Astrocyte (in vitro differentiated cells and primary cell): Measurements from ENCODE around the gene TEX22. TPM values are rescaled to one million over a fixed set of nuclear protein-coding genes. Genes with fewer than 3 reads are reported as not detected.

ENCODE experiments used
- DNase-seq: peaks from one replicate; pipeline ENCODE4 v3.0.0-alpha.2; 2010; ENCODE audit warnings: low read depth
- FAIRE-seq: peaks from 2 replicates; lab custom pipeline; 2011; peaks lifted over from hg19 to GRCh38; lab: Jason Lieb, UNC
- H2AFZ ChIP-seq: 2 replicates; pipeline ENCODE4 v1.6.0; 2012; ENCODE audit warnings: low read depth, low read length, inconsistent platforms
- H3K27ac ChIP-seq: 2 replicates; pipeline ENCODE4 v1.5.1; 2011; ENCODE audit warnings: low read depth, low read length, inconsistent platforms
- H3K27me3 ChIP-seq: 2 replicates; pipeline ENCODE4 v1.6.0; 2011; ENCODE audit warnings: low read length, inconsistent platforms; ENCODE audit not compliant: insufficient read depth
- H3K36me3 ChIP-seq: 2 replicates; pipeline ENCODE4 v1.5.1; 2011; ENCODE audit warnings: low read length, inconsistent platforms; ENCODE audit not compliant: insufficient read depth
- H3K4me1 ChIP-seq: 2 replicates; pipeline ENCODE4 v1.5.1; 2011; ENCODE audit warnings: low read length, inconsistent platforms; ENCODE audit not compliant: insufficient read depth
- H3K4me2 ChIP-seq: 2 replicates; pipeline ENCODE4 v1.6.0; 2012; ENCODE audit warnings: low read length, inconsistent platforms
- H3K4me3 ChIP-seq: 2 replicates; pipeline ENCODE4 v1.5.1; 2011; ENCODE audit warnings: low read depth, mild to moderate bottlenecking, low read length, inconsistent platforms; ENCODE audit not compliant: insufficient read depth
- H3K79me2 ChIP-seq: 2 replicates; pipeline ENCODE4 v1.6.0; 2012; ENCODE audit warnings: mild to moderate bottlenecking, low read length, inconsistent platforms; ENCODE audit not compliant: insufficient read depth
- H3K9ac ChIP-seq: 2 replicates; pipeline ENCODE4 v1.6.0; 2012; ENCODE audit warnings: mild to moderate bottlenecking, low read length, inconsistent platforms
- H3K9me3 ChIP-seq: 2 replicates; pipeline ENCODE4 v1.5.1; 2012; ENCODE audit warnings: low read depth, mild to moderate bottlenecking, low read length, inconsistent platforms; ENCODE audit not compliant: insufficient read depth
- H4K20me1 ChIP-seq: 2 replicates; pipeline ENCODE4 v1.6.0; 2012; ENCODE audit warnings: low read length, inconsistent platforms; ENCODE audit not compliant: insufficient read depth
- H3K27ac Mint-ChIP-seq: one replicate; pipeline ENCODE4 v1.8.0; 2021; ENCODE audit warnings: mild to moderate bottlenecking, mixed read lengths; ENCODE audit not compliant: unreplicated experiment
- H3K27me3 Mint-ChIP-seq: one replicate; pipeline ENCODE4 v1.8.0; 2021; ENCODE audit warnings: low read depth, mixed read lengths; ENCODE audit not compliant: unreplicated experiment
- H3K36me3 Mint-ChIP-seq: one replicate; pipeline ENCODE4 v1.8.0; 2021; ENCODE audit warnings: low read depth, mixed read lengths; ENCODE audit not compliant: unreplicated experiment
- H3K4me1 Mint-ChIP-seq: one replicate; pipeline ENCODE4 v1.8.0; 2021; ENCODE audit warnings: low read depth, mixed read lengths; ENCODE audit not compliant: unreplicated experiment
- H3K4me3 Mint-ChIP-seq: one replicate; pipeline ENCODE4 v1.8.0; 2021; ENCODE audit warnings: mild to moderate bottlenecking, moderate library complexity, mixed read lengths; ENCODE audit not compliant: unreplicated experiment
- H3K9me3 Mint-ChIP-seq: one replicate; pipeline ENCODE4 v1.8.0; 2021; ENCODE audit warnings: mild to moderate bottlenecking, mixed read lengths; ENCODE audit not compliant: unreplicated experiment
- EZH2 ChIP-seq: IDR thresholded peaks from 2 replicates; pipeline ENCODE4 v1.6.1; 2012; ENCODE audit warnings: mild to moderate bottlenecking, low read length, inconsistent platforms; ENCODE audit not compliant: insufficient read depth
- total RNA-seq: library from RNA; stranded (reverse); gene quantifications from 2 replicates; pipeline ENCODE4 v1.2.1, GENCODE V29; 2021
- TF ChIP-seq, protein P1 (sequence below): IDR thresholded peaks from 2 replicates; pipeline ENCODE4 v1.5.1; 2011; ENCODE audit warnings: low read depth, mild to moderate bottlenecking, inconsistent platforms, low read length, moderate library complexity; ENCODE audit not compliant: insufficient read depth

The TEX22 gene
- total RNA-seq, 1 donor from 2014 or later = 1.2 TPM

DNA sequence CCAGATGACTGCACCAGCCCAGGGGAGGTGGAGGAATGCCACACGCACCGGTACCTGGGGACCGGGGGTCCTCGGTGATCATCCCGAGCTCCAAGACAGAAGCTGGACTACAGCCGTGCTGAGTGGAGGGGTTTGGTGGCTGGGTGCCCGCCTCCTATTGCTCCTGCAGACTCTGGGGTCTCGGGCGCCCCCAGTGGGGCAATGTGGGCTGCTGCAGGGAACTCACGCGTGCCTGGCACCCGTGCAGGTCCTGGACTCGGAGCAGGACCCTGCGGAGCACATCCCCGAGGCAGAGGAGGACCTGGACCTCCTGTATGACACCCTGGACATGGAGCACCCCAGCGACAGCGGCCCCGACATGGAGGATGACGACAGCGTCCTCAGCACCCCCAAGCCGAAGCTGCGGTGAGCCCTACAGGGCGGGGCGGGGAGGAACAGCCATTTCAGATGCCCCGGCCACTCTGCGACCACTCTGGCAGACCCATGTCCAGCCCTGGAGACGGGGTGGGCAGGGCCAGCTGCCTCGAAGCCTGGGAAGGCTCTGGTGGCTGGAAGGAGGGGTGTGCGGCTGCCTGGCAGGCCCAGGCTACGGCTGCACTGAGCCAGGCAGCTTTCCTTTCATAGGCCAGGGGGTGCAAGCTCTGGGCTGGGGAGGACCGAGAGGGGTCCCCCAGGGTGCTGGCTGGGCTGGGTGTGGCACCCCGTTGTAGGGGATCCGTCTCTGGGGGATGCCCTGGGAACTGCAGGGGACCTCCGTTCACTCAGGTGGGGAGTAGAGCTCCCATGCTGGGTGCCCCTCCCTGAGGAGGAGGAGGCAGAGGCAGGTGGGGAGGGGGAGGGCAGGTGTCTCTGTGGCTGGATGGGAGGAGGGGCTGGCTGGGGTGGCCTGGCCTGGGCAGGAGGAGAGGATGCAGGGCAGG is 21.6 kb upstream of the TEX22 start:
- H3K27ac ChIP-seq = no peak overlapping the region
- peaks cover 6% of the 10 kb centered on the region for H4K20me1 ChIP-seq
- H3K9ac ChIP-seq = no peak overlapping the region
- Mint-ChIP-seq H3K27ac (no peak overlapping the region), H3K36me3 (peaks cover 6% of the 10 kb centered on the region), H3K4me1 (peaks cover 8% of the 10 kb centered on the region), H3K9me3 (no peaks in the 10 kb centered on the region), H3K4me3 (no peak overlapping the region), H3K27me3 (no peaks in the 10 kb centered on the region)
- H3K4me2 ChIP-seq = no peak overlapping the region
- H3K79me2 ChIP-seq = no peaks in the 10 kb centered on the region
- TF ChIP-seq, protein P1, sequence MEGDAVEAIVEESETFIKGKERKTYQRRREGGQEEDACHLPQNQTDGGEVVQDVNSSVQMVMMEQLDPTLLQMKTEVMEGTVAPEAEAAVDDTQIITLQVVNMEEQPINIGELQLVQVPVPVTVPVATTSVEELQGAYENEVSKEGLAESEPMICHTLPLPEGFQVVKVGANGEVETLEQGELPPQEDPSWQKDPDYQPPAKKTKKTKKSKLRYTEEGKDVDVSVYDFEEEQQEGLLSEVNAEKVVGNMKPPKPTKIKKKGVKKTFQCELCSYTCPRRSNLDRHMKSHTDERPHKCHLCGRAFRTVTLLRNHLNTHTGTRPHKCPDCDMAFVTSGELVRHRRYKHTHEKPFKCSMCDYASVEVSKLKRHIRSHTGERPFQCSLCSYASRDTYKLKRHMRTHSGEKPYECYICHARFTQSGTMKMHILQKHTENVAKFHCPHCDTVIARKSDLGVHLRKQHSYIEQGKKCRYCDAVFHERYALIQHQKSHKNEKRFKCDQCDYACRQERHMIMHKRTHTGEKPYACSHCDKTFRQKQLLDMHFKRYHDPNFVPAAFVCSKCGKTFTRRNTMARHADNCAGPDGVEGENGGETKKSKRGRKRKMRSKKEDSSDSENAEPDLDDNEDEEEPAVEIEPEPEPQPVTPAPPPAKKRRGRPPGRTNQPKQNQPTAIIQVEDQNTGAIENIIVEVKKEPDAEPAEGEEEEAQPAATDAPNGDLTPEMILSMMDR = no peak
- TF ChIP-seq EZH2 = no peak
- H2AFZ ChIP-seq = no peak overlapping the region
- no peaks in the 10 kb centered on the region for H3K9me3 ChIP-seq
- DNase-seq = no peak
- H3K4me3 ChIP-seq = no peak overlapping the region
- peaks cover 2% of the 10 kb centered on the region for H3K4me1 ChIP-seq
- H3K27me3 ChIP-seq = no peaks in the 10 kb centered on the region
- H3K36me3 ChIP-seq = no peaks in the 10 kb centered on the region
- no peak for FAIRE-seq

DNA sequence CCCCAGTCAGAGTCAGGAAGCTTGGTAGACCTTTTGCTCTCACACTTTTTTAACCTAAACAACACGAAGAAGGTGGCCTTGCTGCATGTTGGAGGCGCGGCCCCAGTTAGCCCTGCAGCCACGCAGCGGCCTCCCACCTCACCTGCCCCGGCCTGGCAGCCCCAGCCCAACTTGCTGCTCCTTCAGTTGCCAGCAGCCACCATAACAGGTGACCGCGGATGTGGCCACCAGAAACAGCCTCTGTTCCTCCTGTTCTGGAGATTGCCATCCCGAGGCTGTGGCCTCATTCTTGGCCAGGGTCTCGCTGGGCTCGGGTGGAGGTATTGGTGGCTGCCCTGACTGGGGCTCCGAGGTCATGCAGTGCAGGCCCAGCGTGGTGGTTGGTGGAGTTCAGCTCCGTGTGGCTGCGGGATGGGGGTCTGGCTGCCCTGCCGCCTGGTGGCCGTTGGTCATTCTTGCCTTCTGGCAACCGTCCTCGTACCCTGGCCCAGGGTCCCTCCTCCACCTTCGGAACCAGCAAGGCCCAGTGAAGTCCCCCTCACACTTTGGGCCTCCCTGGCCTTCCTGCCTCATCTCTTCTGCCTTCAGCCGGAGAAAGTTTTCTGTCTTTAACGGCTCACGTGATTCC is 20.7 kb upstream of the TEX22 start:
- Histone ChIP-seq H3K27ac (no peak overlapping the region), H3K9ac (no peak overlapping the region), H2AFZ (no peak overlapping the region), H3K4me3 (no peak overlapping the region), H4K20me1 (peaks cover 6% of the 10 kb centered on the region), H3K36me3 (no peaks in the 10 kb centered on the region), H3K79me2 (no peaks in the 10 kb centered on the region), H3K4me2 (no peak overlapping the region), H3K27me3 (no peaks in the 10 kb centered on the region), H3K9me3 (no peaks in the 10 kb centered on the region), H3K4me1 (peaks cover 2% of the 10 kb centered on the region)
- Mint-ChIP-seq H3K9me3 (no peaks in the 10 kb centered on the region), H3K27me3 (no peaks in the 10 kb centered on the region), H3K4me1 (peaks cover 8% of the 10 kb centered on the region), H3K27ac (no peak overlapping the region), H3K36me3 (peaks cover 6% of the 10 kb centered on the region), H3K4me3 (no peak overlapping the region)
- DNase-seq (no peak), FAIRE-seq (no peak)
- TF ChIP-seq, protein P1 = no peak
- TF ChIP-seq EZH2 = no peak
